Measurements from ENCODE around the gene PSORS1C2. TPM values are rescaled to one million over a fixed set of nuclear protein-coding genes. Genes with fewer than 3 reads are reported as not detected.

PSORS1C2 gene
- total and polyA plus RNA-seq, 3 donors from 2014 or later, result not detected

DNA sequence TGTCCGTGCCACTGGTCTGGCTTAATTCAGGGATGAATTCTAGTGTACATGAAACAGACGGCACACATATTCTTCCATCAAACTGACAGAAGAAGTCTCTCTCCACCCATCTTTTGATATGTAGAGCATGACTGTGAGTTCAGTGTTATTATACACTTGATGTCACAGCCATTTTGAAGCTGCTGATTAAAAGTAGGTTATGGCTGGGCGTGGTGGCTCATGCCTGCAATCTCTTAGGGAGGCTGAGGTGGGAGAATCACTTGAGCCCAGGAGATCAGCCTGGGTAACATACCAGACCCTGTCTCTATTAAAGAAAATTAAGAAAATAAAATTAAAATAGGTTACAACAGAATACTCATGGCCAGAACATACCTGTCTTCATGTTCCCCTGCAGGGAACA, 47.2 kb downstream of the PSORS1C2 start:
- WGBS, 2 donors, result 37 to 60% methylated on average over 3 of the region's 3 CpGs
- Histone ChIP-seq H3K4me1 (no peaks in the 10 kb centered on the region), H3K9me3 (no peaks in the 10 kb centered on the region), H3K27me3 (no peaks in the 10 kb centered on the region), H3K4me3 (no peak overlapping the region), H3K36me3 (ENCODE audit: low read depth, missing control alignments) (no peaks in the 10 kb centered on the region), H3K27ac (no peak overlapping the region)
- TF ChIP-seq POLR2A (IDR thresholded peaks at IDR 0.05), result no peak
- TF ChIP-seq, protein P1, sequence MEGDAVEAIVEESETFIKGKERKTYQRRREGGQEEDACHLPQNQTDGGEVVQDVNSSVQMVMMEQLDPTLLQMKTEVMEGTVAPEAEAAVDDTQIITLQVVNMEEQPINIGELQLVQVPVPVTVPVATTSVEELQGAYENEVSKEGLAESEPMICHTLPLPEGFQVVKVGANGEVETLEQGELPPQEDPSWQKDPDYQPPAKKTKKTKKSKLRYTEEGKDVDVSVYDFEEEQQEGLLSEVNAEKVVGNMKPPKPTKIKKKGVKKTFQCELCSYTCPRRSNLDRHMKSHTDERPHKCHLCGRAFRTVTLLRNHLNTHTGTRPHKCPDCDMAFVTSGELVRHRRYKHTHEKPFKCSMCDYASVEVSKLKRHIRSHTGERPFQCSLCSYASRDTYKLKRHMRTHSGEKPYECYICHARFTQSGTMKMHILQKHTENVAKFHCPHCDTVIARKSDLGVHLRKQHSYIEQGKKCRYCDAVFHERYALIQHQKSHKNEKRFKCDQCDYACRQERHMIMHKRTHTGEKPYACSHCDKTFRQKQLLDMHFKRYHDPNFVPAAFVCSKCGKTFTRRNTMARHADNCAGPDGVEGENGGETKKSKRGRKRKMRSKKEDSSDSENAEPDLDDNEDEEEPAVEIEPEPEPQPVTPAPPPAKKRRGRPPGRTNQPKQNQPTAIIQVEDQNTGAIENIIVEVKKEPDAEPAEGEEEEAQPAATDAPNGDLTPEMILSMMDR (IDR thresholded peaks at IDR 0.05), result no peak
- intact Hi-C loops (cut with DNase I; ENCODE audit: low total_unique reads), result no loop called here
- no peak for DNase-seq

DNA sequence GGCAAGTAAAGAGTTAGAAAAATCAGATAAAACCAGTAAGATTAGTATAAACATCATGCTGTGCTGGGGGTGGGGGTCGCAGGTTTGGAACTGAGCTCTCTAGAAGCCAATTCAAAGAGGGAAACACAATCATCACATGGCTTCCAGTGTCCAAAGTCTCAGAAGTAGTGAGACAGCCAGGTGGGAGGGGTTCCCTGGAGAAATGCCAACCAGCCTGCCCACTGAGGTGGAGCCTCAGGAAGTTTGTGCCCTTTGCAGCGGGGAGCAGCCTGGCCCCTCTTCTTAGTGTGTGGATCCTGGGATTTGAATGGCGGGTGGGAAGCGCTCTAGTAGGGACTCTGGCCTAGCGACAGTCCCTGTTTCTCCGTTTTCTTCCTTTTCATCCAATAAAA, 47.9 kb downstream of the PSORS1C2 start:
- H3K4me3 ChIP-seq, result no peak overlapping the region
- H3K4me1 ChIP-seq, result no peaks in the 10 kb centered on the region
- no peak for DNase-seq
- no peaks in the 10 kb centered on the region for H3K36me3 ChIP-seq (ENCODE audit: low read depth, missing control alignments)
- TF ChIP-seq POLR2A (IDR thresholded peaks at IDR 0.05), result no peak
- TF ChIP-seq, protein P1 (IDR thresholded peaks at IDR 0.05), result no peak
- H3K27me3 ChIP-seq, result no peaks in the 10 kb centered on the region
- intact Hi-C loops (cut with DNase I; ENCODE audit: low total_unique reads), result no loop called here
- H3K27ac ChIP-seq, result no peak overlapping the region
- WGBS, 2 donors, result 94 to 96% methylated on average over 6 of the region's 6 CpGs
- H3K9me3 ChIP-seq, result no peaks in the 10 kb centered on the region

DNA sequence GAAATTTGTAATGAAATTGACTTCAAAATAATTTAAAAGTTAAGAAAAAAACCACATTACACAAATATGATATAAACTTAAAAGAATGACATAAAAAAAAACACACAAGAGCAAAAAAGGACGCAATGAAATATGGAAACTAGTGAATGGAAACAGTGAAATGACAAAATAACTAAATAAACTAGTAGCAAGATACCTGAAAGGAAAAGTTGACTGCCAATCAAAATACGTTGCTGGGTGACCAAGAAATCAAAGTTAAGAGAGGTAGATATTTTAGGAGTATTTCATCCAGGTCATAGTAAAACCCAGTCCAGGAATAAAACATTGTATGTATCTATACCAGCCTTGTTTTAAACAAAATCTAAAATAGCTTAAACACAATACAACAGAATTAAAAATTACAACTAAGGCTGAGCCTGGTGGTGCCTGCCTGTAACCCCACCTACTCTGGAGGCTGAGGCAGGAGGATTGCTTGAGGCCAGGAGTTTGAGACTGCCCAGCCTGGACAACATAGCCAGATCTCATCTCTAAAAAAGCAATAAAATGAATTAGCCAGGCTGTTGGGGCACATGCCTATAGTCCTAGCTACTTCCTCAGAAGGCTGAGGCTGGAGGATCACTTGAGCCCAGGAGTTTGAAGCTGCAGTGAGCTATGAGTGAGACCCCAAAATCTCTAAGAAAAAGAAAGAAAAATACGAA, 48.4 kb downstream of the PSORS1C2 start:
- intact Hi-C loops (cut with DNase I; ENCODE audit: low total_unique reads), result no loop called here

More for the DNA sequence above, 48.4 kb downstream of the PSORS1C2 start:
- Histone ChIP-seq H3K27ac (no peak overlapping the region), H3K4me3 (no peak overlapping the region), H3K9me3 (no peaks in the 10 kb centered on the region), H3K4me1 (no peaks in the 10 kb centered on the region), H3K36me3 (ENCODE audit: low read depth, missing control alignments) (no peaks in the 10 kb centered on the region), H3K27me3 (no peaks in the 10 kb centered on the region)
- 86 to 93% methylated on average over 3 of the region's 3 CpGs for WGBS, 2 donors
- DNase-seq, result no peak
- TF ChIP-seq, protein P1 (IDR thresholded peaks at IDR 0.05), result no peak
- no peak for TF ChIP-seq POLR2A (IDR thresholded peaks at IDR 0.05)

Small RNA genes lying within 50 kb of the gene (small RNA-seq; reads per million reads assigned to genes)
- gene POLR2LP1, result 0 reads per million in 2 donors

Other genes starting within 250 kb of the PSORS1C2 start
- 10 to 100 TPM; 23.0 to 30.6 TPM for gene GTF2H4, start 230.9 kb downstream of the PSORS1C2 start, total RNA-seq
- gene GTF2H4, start 230.9 kb downstream of the PSORS1C2 start, polyA plus RNA-seq (ENCODE audit: insufficient read depth, low read depth, low replicate concordance), result 38.1 TPM
- gene VARS2, start 224.8 kb downstream of the PSORS1C2 start, total RNA-seq, result 10 to 100 TPM; 36.5 to 45.5 TPM
- 31.4 TPM for gene VARS2, start 224.8 kb downstream of the PSORS1C2 start, polyA plus RNA-seq (ENCODE audit: insufficient read depth, low read depth, low replicate concordance)
- not detected for gene SFTA2, start 206.9 kb downstream of the PSORS1C2 start, total RNA-seq
- 0.94 TPM for gene SFTA2, start 206.9 kb downstream of the PSORS1C2 start, polyA plus RNA-seq (ENCODE audit: insufficient read depth, low read depth, low replicate concordance)
- gene MUCL3, start 198.1 kb downstream of the PSORS1C2 start, total RNA-seq, result under 1 TPM in 1 of 2 donors, not detected in 1; 0.19 TPM
- 0.45 TPM for gene MUCL3, start 198.1 kb downstream of the PSORS1C2 start, polyA plus RNA-seq (ENCODE audit: insufficient read depth, low read depth, low replicate concordance)
- not detected for gene MUC21, start 155.3 kb downstream of the PSORS1C2 start, total RNA-seq
- gene MUC21, start 155.3 kb downstream of the PSORS1C2 start, polyA plus RNA-seq (ENCODE audit: insufficient read depth, low read depth, low replicate concordance), result 0.12 TPM
- gene MUC22, start 128.6 kb downstream of the PSORS1C2 start, total RNA-seq, result under 1 TPM; 0.31 to 0.87 TPM
- 0.21 TPM for gene MUC22, start 128.6 kb downstream of the PSORS1C2 start, polyA plus RNA-seq (ENCODE audit: insufficient read depth, low read depth, low replicate concordance)
- gene C6orf15, start 26.5 kb downstream of the PSORS1C2 start, total RNA-seq, result not detected
- not detected for gene C6orf15, start 26.5 kb downstream of the PSORS1C2 start, polyA plus RNA-seq (ENCODE audit: insufficient read depth, low read depth, low replicate concordance)
- gene PSORS1C1, start 24.3 kb downstream of the PSORS1C2 start, total RNA-seq, result 10 to 100 TPM; 28.0 to 32.7 TPM
- 126 TPM for gene PSORS1C1, start 24.3 kb downstream of the PSORS1C2 start, polyA plus RNA-seq (ENCODE audit: insufficient read depth, low read depth, low replicate concordance)
- under 1 TPM in 1 of 2 donors, not detected in 1; 0.06 TPM for gene CDSN, start 18.6 kb downstream of the PSORS1C2 start, total RNA-seq
- gene CDSN, start 18.6 kb downstream of the PSORS1C2 start, polyA plus RNA-seq (ENCODE audit: insufficient read depth, low read depth, low replicate concordance), result 0.32 TPM
- 10 to 100 TPM; 86.4 to 93.2 TPM for gene CCHCR1, start 18.7 kb upstream of the PSORS1C2 start, total RNA-seq
- gene CCHCR1, start 18.7 kb upstream of the PSORS1C2 start, polyA plus RNA-seq (ENCODE audit: insufficient read depth, low read depth, low replicate concordance), result 174 TPM
- gene TCF19, start 19.5 kb upstream of the PSORS1C2 start, total RNA-seq, result 1 to 10 TPM; 3.6 to 3.7 TPM
- 4.7 TPM for gene TCF19, start 19.5 kb upstream of the PSORS1C2 start, polyA plus RNA-seq (ENCODE audit: insufficient read depth, low read depth, low replicate concordance)
- gene POU5F1, start 31.6 kb upstream of the PSORS1C2 start, total RNA-seq, result 1 to 10 TPM; 1.3 to 4.2 TPM
- gene POU5F1, start 31.6 kb upstream of the PSORS1C2 start, polyA plus RNA-seq (ENCODE audit: insufficient read depth, low read depth, low replicate concordance), result 3.0 TPM
- 100 to 1,000 TPM; 104 to 135 TPM for gene HLA-C, start 133.0 kb upstream of the PSORS1C2 start, total RNA-seq
- gene HLA-C, start 133.0 kb upstream of the PSORS1C2 start, polyA plus RNA-seq (ENCODE audit: insufficient read depth, low read depth, low replicate concordance), result 213 TPM
- gene HLA-B, start 218.1 kb upstream of the PSORS1C2 start, total RNA-seq, result 100 to 1,000 TPM; 425 to 439 TPM
- 943 TPM for gene HLA-B, start 218.1 kb upstream of the PSORS1C2 start, polyA plus RNA-seq (ENCODE audit: insufficient read depth, low read depth, low replicate concordance)

Data from testis (tissue), 3 donors.